ENCODE results near the gene SLC16A5.

Gene SLC16A5

GRCh38 chr17:75110234-75110937, 22.6 kb downstream of the SLC16A5 start:
- Histone ChIP-seq H3K79me2 (ENCODE audit: low read length) (peaks cover 5% of the 10 kb centered on the region), H2AFZ (ENCODE audit: low read length) (peak overlapping the region; percentile 98), H3K9me2 (replicated peaks; ENCODE audit: insufficient read depth, low read length) (no peaks in the 10 kb centered on the region), H3K4me3 (ENCODE audit: low read length) (peak overlapping the region; percentile 75), H3K27me3 (replicated peaks; ENCODE audit: insufficient read depth, low read length) (no peaks in the 10 kb centered on the region), H3K27ac (ENCODE audit: low read length) (no peak overlapping the region), H3K9me3 (replicated peaks; ENCODE audit: insufficient read depth, low read length) (no peaks in the 10 kb centered on the region), H3K4me2 (ENCODE audit: low read depth, low read length) (peak overlapping the region; percentile 99), H3F3A (ENCODE audit: insufficient read depth, low read length) (no peaks in the 10 kb centered on the region), H3K9ac (ENCODE audit: low read length) (peak overlapping the region; percentile 72; the same call in 1 of the 2 replicates), H3K36me3 (replicated peaks; ENCODE audit: insufficient read depth, low read length) (no peaks in the 10 kb centered on the region), H4K20me1 (ENCODE audit: insufficient read depth, low read length) (no peaks in the 10 kb centered on the region), H3K4me1 (ENCODE audit: low read length) (peaks cover 14% of the 10 kb centered on the region)
- no peak for DNase-seq
- TF ChIP-seq EZH2 (optimal IDR thresholded peaks at IDR 0.05; ENCODE audit: low read depth, low read length) (no peak), EZH2phosphoT487 (IDR thresholded peaks at IDR 0.05; ENCODE audit: low read length) (no peak), CTCF (IDR thresholded peaks at IDR 0.05; ENCODE audit: low read length) (no peak)

- H3K27ac ChIP-seq (ENCODE audit: low read length) = no peak overlapping the region
- no peak overlapping the region for H3K4me3 ChIP-seq (ENCODE audit: low read length)
- no peaks in the 10 kb centered on the region for H4K20me1 ChIP-seq (ENCODE audit: insufficient read depth, low read length)
- no peak overlapping the region for H3K9ac ChIP-seq (ENCODE audit: low read length)
- no peaks in the 10 kb centered on the region for H3K9me2 ChIP-seq (replicated peaks; ENCODE audit: insufficient read depth, low read length)
- no peaks in the 10 kb centered on the region for H3K27me3 ChIP-seq (replicated peaks; ENCODE audit: insufficient read depth, low read length)
- no peaks in the 10 kb centered on the region for H3K36me3 ChIP-seq (replicated peaks; ENCODE audit: insufficient read depth, low read length)
- H3K4me1 ChIP-seq (ENCODE audit: low read length) = peaks cover 14% of the 10 kb centered on the region
- no peak overlapping the region for H2AFZ ChIP-seq (ENCODE audit: low read length)
- H3K4me2 ChIP-seq (ENCODE audit: low read depth, low read length) = no peak overlapping the region
- H3K79me2 ChIP-seq (ENCODE audit: low read length) = peaks cover 5% of the 10 kb centered on the region
- no peaks in the 10 kb centered on the region for H3K9me3 ChIP-seq (replicated peaks; ENCODE audit: insufficient read depth, low read length)
- DNase-seq = no peak
- TF ChIP-seq EZH2phosphoT487 (IDR thresholded peaks at IDR 0.05; ENCODE audit: low read length) = no peak
- no peak for TF ChIP-seq EZH2 (optimal IDR thresholded peaks at IDR 0.05; ENCODE audit: low read depth, low read length)
- TF ChIP-seq CTCF (IDR thresholded peaks at IDR 0.05; ENCODE audit: low read length) = no peak
- H3F3A ChIP-seq (ENCODE audit: insufficient read depth, low read length) = no peaks in the 10 kb centered on the region
Observed at GRCh38 chr17:75111777-75112335, 24.1 kb downstream of the SLC16A5 start.

DNA sequence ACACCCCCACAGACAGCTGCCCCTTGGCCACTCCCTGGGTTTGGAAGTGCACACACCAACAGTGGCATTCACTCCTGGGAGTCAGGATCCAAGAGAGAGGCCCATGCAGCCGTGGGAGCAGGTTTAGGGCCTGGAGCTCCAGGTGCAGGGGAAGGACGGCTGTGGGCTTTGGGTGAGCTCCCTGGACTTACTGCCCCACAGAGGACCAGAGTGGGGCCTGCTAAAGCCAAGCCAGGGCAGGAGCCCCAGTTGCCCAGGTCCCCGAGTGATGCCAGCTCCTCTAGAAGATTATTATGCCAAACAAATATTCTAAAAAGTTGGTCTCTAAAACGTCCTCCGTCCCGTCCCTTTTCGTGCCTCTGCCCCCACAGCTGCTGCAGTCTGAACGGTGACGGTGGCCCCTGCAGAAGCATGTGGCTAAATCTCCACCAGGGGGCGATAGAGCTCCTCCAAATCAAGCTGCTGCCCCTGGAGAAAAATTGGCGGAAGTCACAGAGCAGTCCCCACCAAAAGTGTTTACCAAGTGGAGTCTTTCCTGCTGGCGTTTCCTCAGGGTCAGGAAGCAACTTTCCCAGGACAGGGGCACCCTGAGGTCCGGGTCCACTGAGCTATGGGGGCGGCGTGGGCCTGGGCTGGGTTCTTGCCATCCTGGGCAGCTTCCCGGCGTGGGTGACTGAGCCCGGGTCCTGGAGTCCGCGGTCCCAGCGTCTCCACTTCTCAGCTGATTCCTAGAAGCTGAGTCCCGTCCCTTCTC, 26.2 kb downstream of the SLC16A5 start:
- Histone ChIP-seq H3K27me3 (replicated peaks; ENCODE audit: insufficient read depth, low read length) (no peaks in the 10 kb centered on the region), H3F3A (ENCODE audit: insufficient read depth, low read length) (no peaks in the 10 kb centered on the region), H3K4me3 (ENCODE audit: low read length) (peak overlapping the region; percentile 54), H3K4me1 (ENCODE audit: low read length) (peaks cover 14% of the 10 kb centered on the region), H3K27ac (ENCODE audit: low read length) (no peak overlapping the region), H3K79me2 (ENCODE audit: low read length) (peaks cover 5% of the 10 kb centered on the region), H4K20me1 (ENCODE audit: insufficient read depth, low read length) (no peaks in the 10 kb centered on the region), H3K36me3 (replicated peaks; ENCODE audit: insufficient read depth, low read length) (no peaks in the 10 kb centered on the region), H3K9me3 (replicated peaks; ENCODE audit: insufficient read depth, low read length) (no peaks in the 10 kb centered on the region), H3K9me2 (replicated peaks; ENCODE audit: insufficient read depth, low read length) (no peaks in the 10 kb centered on the region), H3K9ac (ENCODE audit: low read length) (peak overlapping the region; percentile 48), H2AFZ (ENCODE audit: low read length) (peak overlapping the region; percentile 69), H3K4me2 (ENCODE audit: low read depth, low read length) (peak overlapping the region; percentile 76)
- DNase-seq = peak; percentile 86
- TF ChIP-seq CTCF (IDR thresholded peaks at IDR 0.05; ENCODE audit: low read length) (peak; percentile 92), EZH2 (optimal IDR thresholded peaks at IDR 0.05; ENCODE audit: low read depth, low read length) (no peak)

All from MM.1S (cell line).